ENCODE measurements around the gene ZNF683.

DNA sequence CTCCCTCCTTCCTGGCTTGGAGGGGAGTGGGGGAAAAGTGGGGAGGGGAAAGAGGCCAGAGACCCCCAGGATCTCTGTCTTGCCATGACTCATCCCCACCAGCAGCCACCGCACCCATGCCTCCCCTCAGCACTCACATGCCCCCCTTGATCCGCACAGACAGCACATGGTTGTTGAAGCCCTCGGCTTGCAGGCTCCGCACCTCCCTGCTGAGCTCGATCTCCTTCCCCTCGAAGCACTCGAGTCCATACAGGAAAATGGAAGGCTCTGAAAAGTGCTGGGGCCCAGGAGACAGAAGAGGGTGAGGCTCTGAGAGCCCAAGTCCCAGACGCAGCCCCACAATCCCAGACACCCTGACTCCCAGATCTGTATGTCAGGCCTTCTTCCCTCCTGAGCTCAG lies 44.0 kb downstream of the ZNF683 start:
- TF ChIP-seq EZH2 (optimal IDR thresholded peaks at IDR 0.05; ENCODE audit: low read depth, low read length) = no peak
- TF ChIP-seq, protein P1, sequence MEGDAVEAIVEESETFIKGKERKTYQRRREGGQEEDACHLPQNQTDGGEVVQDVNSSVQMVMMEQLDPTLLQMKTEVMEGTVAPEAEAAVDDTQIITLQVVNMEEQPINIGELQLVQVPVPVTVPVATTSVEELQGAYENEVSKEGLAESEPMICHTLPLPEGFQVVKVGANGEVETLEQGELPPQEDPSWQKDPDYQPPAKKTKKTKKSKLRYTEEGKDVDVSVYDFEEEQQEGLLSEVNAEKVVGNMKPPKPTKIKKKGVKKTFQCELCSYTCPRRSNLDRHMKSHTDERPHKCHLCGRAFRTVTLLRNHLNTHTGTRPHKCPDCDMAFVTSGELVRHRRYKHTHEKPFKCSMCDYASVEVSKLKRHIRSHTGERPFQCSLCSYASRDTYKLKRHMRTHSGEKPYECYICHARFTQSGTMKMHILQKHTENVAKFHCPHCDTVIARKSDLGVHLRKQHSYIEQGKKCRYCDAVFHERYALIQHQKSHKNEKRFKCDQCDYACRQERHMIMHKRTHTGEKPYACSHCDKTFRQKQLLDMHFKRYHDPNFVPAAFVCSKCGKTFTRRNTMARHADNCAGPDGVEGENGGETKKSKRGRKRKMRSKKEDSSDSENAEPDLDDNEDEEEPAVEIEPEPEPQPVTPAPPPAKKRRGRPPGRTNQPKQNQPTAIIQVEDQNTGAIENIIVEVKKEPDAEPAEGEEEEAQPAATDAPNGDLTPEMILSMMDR (IDR thresholded peaks at IDR 0.05; ENCODE audit: low read length) = no peak
